ENCODE data around the gene HSF5. TPM values are rescaled to one million over a fixed set of nuclear protein-coding genes. Genes with fewer than 3 reads are reported as not detected.

Gene HSF5
- total and polyA plus RNA-seq, 4 donors, result 0.09 to 0.17 TPM; not detected in 2

DNA sequence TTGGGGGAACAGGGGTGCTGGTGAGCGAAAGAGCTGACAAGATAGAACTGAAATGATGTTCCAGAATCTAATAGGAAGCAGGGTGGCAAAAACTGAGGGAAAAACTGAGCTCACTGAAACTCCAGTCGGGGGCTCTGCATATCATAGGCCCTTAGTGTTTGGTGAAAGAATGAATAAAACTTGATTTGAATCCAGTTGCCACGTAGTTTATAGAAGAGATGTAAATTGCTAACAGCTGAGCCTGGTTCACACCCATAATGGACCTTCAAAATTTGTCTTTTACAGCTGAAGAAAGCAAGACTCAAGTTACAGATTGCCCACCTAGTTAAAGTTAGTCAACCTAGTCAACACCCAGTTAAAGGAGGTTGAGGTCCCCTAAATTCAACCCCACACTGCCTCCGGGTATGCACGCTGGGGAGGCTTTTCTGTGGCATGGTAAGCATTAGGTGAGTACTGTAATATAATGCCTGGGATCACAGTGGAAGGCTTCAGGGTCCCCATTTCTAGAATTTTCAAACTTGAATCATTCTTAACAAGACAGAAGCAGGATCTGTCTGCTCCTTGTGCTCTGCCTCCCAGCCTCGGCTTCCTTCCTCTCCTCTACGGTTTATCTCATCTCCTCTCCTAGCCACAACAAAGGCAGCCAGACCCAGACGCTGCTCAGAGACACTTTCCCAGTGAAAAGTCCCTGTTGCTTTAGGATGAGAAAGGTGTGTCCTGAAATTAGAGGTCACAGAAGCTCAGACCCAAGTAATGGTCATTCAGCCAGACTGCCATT, 109.3 kb downstream of the HSF5 start:
- Histone ChIP-seq H3K9ac (ENCODE audit: low read depth in 1 of 2, low read length in 2 of 2) (no peak overlapping the region), H3K27ac (ENCODE audit: low read depth in 1 of 2, low read length in 2 of 2) (no peak overlapping the region), H3K36me3 (ENCODE audit: control insufficient read depth in 4 of 4, insufficient read depth in 3 of 4, low read depth in 1 of 4, low read length in 3 of 4) (no peaks in the 10 kb centered on the region), H3K4me3 (ENCODE audit: low read depth in 1 of 3, low read length in 3 of 3) (no peak overlapping the region), H3K27me3 (ENCODE audit: control insufficient read depth in 4 of 4, insufficient read depth in 4 of 4, low read length in 3 of 4) (no peaks in the 10 kb centered on the region), H3K9me3 (ENCODE audit: control insufficient read depth in 4 of 4, low read length in 3 of 4) (no peaks in the 10 kb centered on the region), H3K4me1 (ENCODE audit: control insufficient read depth in 4 of 4, insufficient read depth in 4 of 4, low read length in 3 of 4) (peaks cover 16 to 58% (median 45%) of the 10 kb centered on the region in 4 donors)
- WGBS, result 77% methylated on average over 8 of the region's 8 CpGs
- TF ChIP-seq RXRA (IDR thresholded peaks at IDR 0.05) (no peak), HNF4G (IDR thresholded peaks at IDR 0.05) (no peak), FOXA1 (IDR thresholded peaks at IDR 0.05) (no peak), GABPA (IDR thresholded peaks at IDR 0.05 in 1 of 2, conservative IDR thresholded peaks at IDR 0.05 in 1 of 2) (no peak)
- TF ChIP-seq, protein P1, sequence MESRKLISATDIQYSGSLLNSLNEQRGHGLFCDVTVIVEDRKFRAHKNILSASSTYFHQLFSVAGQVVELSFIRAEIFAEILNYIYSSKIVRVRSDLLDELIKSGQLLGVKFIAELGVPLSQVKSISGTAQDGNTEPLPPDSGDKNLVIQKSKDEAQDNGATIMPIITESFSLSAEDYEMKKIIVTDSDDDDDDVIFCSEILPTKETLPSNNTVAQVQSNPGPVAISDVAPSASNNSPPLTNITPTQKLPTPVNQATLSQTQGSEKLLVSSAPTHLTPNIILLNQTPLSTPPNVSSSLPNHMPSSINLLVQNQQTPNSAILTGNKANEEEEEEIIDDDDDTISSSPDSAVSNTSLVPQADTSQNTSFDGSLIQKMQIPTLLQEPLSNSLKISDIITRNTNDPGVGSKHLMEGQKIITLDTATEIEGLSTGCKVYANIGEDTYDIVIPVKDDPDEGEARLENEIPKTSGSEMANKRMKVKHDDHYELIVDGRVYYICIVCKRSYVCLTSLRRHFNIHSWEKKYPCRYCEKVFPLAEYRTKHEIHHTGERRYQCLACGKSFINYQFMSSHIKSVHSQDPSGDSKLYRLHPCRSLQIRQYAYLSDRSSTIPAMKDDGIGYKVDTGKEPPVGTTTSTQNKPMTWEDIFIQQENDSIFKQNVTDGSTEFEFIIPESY (IDR thresholded peaks at IDR 0.05), result no peak
- TF ChIP-seq, protein P2, sequence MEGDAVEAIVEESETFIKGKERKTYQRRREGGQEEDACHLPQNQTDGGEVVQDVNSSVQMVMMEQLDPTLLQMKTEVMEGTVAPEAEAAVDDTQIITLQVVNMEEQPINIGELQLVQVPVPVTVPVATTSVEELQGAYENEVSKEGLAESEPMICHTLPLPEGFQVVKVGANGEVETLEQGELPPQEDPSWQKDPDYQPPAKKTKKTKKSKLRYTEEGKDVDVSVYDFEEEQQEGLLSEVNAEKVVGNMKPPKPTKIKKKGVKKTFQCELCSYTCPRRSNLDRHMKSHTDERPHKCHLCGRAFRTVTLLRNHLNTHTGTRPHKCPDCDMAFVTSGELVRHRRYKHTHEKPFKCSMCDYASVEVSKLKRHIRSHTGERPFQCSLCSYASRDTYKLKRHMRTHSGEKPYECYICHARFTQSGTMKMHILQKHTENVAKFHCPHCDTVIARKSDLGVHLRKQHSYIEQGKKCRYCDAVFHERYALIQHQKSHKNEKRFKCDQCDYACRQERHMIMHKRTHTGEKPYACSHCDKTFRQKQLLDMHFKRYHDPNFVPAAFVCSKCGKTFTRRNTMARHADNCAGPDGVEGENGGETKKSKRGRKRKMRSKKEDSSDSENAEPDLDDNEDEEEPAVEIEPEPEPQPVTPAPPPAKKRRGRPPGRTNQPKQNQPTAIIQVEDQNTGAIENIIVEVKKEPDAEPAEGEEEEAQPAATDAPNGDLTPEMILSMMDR (IDR thresholded peaks at IDR 0.05; ENCODE audit: low read depth, low read length, missing input control), result no peak
- TF ChIP-seq, protein P3, sequence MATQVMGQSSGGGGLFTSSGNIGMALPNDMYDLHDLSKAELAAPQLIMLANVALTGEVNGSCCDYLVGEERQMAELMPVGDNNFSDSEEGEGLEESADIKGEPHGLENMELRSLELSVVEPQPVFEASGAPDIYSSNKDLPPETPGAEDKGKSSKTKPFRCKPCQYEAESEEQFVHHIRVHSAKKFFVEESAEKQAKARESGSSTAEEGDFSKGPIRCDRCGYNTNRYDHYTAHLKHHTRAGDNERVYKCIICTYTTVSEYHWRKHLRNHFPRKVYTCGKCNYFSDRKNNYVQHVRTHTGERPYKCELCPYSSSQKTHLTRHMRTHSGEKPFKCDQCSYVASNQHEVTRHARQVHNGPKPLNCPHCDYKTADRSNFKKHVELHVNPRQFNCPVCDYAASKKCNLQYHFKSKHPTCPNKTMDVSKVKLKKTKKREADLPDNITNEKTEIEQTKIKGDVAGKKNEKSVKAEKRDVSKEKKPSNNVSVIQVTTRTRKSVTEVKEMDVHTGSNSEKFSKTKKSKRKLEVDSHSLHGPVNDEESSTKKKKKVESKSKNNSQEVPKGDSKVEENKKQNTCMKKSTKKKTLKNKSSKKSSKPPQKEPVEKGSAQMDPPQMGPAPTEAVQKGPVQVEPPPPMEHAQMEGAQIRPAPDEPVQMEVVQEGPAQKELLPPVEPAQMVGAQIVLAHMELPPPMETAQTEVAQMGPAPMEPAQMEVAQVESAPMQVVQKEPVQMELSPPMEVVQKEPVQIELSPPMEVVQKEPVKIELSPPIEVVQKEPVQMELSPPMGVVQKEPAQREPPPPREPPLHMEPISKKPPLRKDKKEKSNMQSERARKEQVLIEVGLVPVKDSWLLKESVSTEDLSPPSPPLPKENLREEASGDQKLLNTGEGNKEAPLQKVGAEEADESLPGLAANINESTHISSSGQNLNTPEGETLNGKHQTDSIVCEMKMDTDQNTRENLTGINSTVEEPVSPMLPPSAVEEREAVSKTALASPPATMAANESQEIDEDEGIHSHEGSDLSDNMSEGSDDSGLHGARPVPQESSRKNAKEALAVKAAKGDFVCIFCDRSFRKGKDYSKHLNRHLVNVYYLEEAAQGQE (IDR thresholded peaks at IDR 0.05), result no peak
- no peak for DNase-seq (ENCODE audit: low spot score)

DNA sequence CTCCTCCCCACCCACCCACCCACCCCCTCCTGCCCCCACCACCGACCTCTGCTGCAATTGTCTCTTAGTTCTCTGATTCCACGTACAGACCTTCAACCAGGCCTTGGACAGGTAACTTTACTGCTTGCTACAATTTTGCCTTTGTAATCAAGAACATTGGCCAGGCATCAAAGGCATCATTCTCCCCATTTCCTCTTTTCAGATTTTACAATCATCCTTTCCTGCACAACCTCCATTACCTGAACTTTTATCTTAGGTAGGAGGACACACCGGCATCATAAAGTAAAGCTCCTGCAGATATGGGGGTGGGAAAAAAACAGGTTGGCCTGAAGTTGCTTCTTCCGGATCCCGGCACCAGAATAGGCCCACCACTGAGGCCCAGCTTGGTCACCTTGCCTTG, 110.5 kb downstream of the HSF5 start:
- Histone ChIP-seq H3K9me3 (ENCODE audit: control insufficient read depth in 4 of 4, low read length in 3 of 4) (no peaks in the 10 kb centered on the region), H3K4me3 (ENCODE audit: low read depth in 1 of 3, low read length in 3 of 3) (no peak overlapping the region), H3K9ac (ENCODE audit: low read depth in 1 of 2, low read length in 2 of 2) (no peak overlapping the region), H3K27me3 (ENCODE audit: control insufficient read depth in 4 of 4, insufficient read depth in 4 of 4, low read length in 3 of 4) (no peaks in the 10 kb centered on the region), H3K4me1 (ENCODE audit: control insufficient read depth in 4 of 4, insufficient read depth in 4 of 4, low read length in 3 of 4) (peaks cover 11 to 46% (median 32%) of the 10 kb centered on the region in 4 donors), H3K36me3 (ENCODE audit: control insufficient read depth in 4 of 4, insufficient read depth in 3 of 4, low read depth in 1 of 4, low read length in 3 of 4) (no peaks in the 10 kb centered on the region), H3K27ac (ENCODE audit: low read depth in 1 of 2, low read length in 2 of 2) (no peak overlapping the region)
- no peak for TF ChIP-seq YY1 (IDR thresholded peaks at IDR 0.05)
- TF ChIP-seq FOXA1 (IDR thresholded peaks at IDR 0.05), result no peak
- TF ChIP-seq, protein P4, sequence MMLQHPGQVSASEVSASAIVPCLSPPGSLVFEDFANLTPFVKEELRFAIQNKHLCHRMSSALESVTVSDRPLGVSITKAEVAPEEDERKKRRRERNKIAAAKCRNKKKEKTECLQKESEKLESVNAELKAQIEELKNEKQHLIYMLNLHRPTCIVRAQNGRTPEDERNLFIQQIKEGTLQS (IDR thresholded peaks at IDR 0.05), result no peak
- no peak for TF ChIP-seq HNF4G (IDR thresholded peaks at IDR 0.05)
- TF ChIP-seq TAF1 (conservative IDR thresholded peaks at IDR 0.05), result no peak
- TF ChIP-seq, protein P1 (IDR thresholded peaks at IDR 0.05), result no peak
- no peak for TF ChIP-seq EGR1 (IDR thresholded peaks at IDR 0.05; ENCODE audit: low read depth in 2 of 2)
- no peak for TF ChIP-seq HNF4A (conservative IDR thresholded peaks at IDR 0.05)
- DNase-seq (ENCODE audit: low spot score), result no peak
- WGBS, result 69% methylated on average over 5 of the region's 5 CpGs

Measured in liver (tissue), 9 donors.